Left ventricle myocardium inferior (tissue), 1 donor: ENCODE results near the gene MAPK7. TPM values are rescaled to one million over a fixed set of nuclear protein-coding genes. Genes with fewer than 3 reads are reported as not detected.

Experiments
- DNase-seq: peaks from one replicate; pipeline ENCODE4 v3.0.0-alpha.2; 2020
- H3K27ac ChIP-seq: fragments of 200-600 bp; replicated peaks from 2 replicates; pipeline ENCODE4 v1.8.0; 2021
- H3K27me3 ChIP-seq: fragments of 200-600 bp; 2 replicates; pipeline ENCODE4 v1.8.0; 2021; ENCODE audit warnings: low read depth
- H3K36me3 ChIP-seq: fragments of 200-600 bp; 2 replicates; pipeline ENCODE4 v1.8.0; 2021
- H3K4me1 ChIP-seq: fragments of 200-600 bp; 2 replicates; pipeline ENCODE4 v1.8.0; 2021
- H3K4me3 ChIP-seq: fragments of 200-600 bp; 2 replicates; pipeline ENCODE4 v1.8.0; 2021; ENCODE audit warnings: mild to moderate bottlenecking, moderate library complexity
- H3K9me3 ChIP-seq: fragments of 200-600 bp; replicated peaks from 2 replicates; pipeline ENCODE4 v1.8.0; 2021
- intact Hi-C: fragments of 100-400 bp; cut with micrococcal nuclease; formaldehyde crosslinking; loops from one replicate; pipeline ENCODE4 v1.11.0; 2022
- total RNA-seq: library from RNA; stranded (reverse); fragmentation: NEBNext Ultra II Directional; extraction: Animal tissue kit (Norgen Biotek cat#: 25700); gene quantifications from one replicate; pipeline ENCODE4 v1.2.1, GENCODE V29; 2021
- TF ChIP-seq, protein P1 (sequence below): fragments of 200-600 bp; IDR thresholded peaks from 2 replicates; pipeline ENCODE4 v1.8.0; 2021; ENCODE audit warnings: antibody characterized with exemption, mild to moderate bottlenecking, borderline replicate concordance
- donor health status: DM: no; HTN: yes; CAD: no; lungs with severe emphysema.

MAPK7 gene
- total RNA-seq, 1 donor from 2014 or later, result 11.4 TPM

DNA sequence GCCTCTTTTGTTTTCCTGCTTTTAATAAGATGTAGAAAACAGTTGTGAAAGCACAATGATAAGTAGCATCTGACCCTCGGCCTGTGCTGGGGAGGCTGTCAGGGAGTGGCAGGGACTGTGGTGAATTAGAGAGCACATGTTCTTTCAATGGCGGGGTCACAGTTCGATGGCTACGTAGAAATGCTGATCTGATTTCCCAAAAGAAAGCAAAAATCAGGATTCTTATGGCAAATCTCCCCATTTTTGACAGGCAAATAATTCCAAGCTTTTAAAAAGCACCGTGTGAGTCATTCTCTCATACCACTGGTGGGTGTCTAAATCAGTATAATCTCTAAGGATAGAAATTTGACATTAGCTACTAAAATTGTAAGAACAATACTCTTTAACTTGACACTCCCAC lies 4.2 kb upstream of the MAPK7 start:
- TF ChIP-seq, protein P1, sequence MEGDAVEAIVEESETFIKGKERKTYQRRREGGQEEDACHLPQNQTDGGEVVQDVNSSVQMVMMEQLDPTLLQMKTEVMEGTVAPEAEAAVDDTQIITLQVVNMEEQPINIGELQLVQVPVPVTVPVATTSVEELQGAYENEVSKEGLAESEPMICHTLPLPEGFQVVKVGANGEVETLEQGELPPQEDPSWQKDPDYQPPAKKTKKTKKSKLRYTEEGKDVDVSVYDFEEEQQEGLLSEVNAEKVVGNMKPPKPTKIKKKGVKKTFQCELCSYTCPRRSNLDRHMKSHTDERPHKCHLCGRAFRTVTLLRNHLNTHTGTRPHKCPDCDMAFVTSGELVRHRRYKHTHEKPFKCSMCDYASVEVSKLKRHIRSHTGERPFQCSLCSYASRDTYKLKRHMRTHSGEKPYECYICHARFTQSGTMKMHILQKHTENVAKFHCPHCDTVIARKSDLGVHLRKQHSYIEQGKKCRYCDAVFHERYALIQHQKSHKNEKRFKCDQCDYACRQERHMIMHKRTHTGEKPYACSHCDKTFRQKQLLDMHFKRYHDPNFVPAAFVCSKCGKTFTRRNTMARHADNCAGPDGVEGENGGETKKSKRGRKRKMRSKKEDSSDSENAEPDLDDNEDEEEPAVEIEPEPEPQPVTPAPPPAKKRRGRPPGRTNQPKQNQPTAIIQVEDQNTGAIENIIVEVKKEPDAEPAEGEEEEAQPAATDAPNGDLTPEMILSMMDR, result no peak
- no peaks in the 10 kb centered on the region for H3K36me3 ChIP-seq
- H3K4me1 ChIP-seq, result peaks cover 45% of the 10 kb centered on the region
- H3K27me3 ChIP-seq, result no peaks in the 10 kb centered on the region
- no peak for DNase-seq
- H3K9me3 ChIP-seq, result no peaks in the 10 kb centered on the region
- intact Hi-C loops, result no loop called here
- no peak overlapping the region for H3K4me3 ChIP-seq
- no peak overlapping the region for H3K27ac ChIP-seq

DNA sequence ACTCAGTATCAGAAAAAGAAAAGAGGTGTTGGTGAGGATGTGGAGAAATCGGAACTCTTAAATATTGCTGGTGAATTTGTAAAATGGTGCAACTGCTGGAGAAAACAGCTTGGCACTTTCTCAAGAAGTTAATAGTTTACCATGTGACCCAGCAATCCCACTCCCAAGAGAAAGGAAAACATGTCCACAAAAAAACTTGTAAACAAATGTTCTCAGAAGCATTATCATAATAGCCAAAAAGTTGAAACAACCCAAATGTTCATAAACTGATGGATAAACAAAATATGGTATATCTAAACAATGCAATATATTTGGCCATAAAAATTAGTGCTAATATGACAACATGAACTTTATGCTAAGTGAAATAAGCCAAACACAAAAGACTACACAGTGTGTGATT lies 2.6 kb upstream of the MAPK7 start:
- Histone ChIP-seq H3K27me3 (no peaks in the 10 kb centered on the region), H3K4me3 (no peak overlapping the region), H3K36me3 (peaks cover 7% of the 10 kb centered on the region), H3K27ac (no peak overlapping the region), H3K4me1 (peaks cover 40% of the 10 kb centered on the region), H3K9me3 (no peaks in the 10 kb centered on the region)
- intact Hi-C loops, result no loop called here
- DNase-seq, result no peak
- TF ChIP-seq, protein P1, result no peak

DNA sequence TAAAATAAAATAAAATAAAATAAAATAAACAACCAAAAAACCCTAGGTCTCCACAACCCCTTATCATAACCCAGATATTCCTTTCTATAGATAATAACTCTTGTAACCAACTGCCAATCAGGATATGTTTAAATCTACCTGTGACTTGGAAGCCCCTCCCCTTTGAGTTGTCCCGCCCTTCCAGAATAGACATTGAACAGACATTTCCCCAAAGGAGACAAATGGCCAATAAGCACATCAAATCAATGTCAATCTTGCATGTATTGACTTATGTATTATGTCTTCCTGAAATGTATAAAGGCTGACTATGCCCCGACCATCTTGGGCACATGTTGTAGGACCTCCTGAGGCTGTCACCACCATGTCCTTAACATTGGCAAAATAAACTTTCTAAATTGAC lies 1.5 kb upstream of the MAPK7 start:
- Histone ChIP-seq H3K27ac (peak overlapping the region; percentile 97), H3K9me3 (no peaks in the 10 kb centered on the region), H3K36me3 (peaks cover 18% of the 10 kb centered on the region), H3K4me3 (peak overlapping the region; percentile 92), H3K4me1 (peaks cover 29% of the 10 kb centered on the region), H3K27me3 (no peaks in the 10 kb centered on the region)
- TF ChIP-seq, protein P1, result no peak
- DNase-seq, result no peak
- intact Hi-C loops, result no loop called here

DNA sequence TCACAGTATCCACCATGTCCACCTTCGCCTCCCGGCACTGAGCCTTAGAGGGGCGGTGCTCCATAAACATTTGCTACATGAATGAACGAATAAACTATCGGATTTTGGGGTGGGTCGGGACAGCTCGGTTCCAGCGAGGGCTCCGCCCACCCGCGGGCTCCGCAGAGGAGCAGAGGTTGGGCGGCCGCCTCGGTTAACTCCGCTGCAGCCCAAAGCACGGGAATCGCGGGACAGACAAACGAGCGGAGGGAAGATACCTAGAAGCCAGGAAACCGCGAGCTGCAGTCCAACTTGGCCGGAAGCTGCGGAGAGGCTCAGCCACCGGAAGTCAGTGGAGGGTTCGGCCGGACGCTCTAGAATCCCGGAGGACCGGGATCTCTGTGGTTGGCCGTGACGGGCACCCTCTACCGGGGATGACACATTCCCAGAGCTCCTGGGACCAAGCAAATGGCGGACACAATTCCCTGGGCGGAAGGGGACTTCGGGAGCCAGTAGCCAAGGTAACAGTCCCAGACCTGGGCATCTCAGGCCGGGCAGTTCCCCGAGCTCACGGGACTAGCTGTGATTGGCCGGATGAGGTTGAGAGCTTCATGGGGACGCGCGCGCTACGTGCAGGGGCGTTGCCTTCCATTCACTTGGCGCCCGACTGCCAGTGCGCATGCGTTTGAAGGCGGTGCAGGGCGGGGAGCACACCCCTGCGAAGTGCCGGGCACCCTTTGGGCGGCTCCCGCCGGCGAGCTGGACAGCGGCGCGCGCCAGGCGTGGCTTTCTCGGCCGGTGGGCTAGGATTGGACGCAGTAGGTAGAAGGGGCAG lies 489 bp upstream of the MAPK7 start:
- Histone ChIP-seq H3K9me3 (no peaks in the 10 kb centered on the region), H3K4me1 (peaks cover 28% of the 10 kb centered on the region), H3K4me3 (peak overlapping the region; percentile 92), H3K36me3 (peaks cover 28% of the 10 kb centered on the region), H3K27ac (peak overlapping the region; percentile 97), H3K27me3 (no peaks in the 10 kb centered on the region)
- intact Hi-C loops, result no loop called here
- DNase-seq, result peak; percentile 98
- TF ChIP-seq, protein P1, result no peak

DNA sequence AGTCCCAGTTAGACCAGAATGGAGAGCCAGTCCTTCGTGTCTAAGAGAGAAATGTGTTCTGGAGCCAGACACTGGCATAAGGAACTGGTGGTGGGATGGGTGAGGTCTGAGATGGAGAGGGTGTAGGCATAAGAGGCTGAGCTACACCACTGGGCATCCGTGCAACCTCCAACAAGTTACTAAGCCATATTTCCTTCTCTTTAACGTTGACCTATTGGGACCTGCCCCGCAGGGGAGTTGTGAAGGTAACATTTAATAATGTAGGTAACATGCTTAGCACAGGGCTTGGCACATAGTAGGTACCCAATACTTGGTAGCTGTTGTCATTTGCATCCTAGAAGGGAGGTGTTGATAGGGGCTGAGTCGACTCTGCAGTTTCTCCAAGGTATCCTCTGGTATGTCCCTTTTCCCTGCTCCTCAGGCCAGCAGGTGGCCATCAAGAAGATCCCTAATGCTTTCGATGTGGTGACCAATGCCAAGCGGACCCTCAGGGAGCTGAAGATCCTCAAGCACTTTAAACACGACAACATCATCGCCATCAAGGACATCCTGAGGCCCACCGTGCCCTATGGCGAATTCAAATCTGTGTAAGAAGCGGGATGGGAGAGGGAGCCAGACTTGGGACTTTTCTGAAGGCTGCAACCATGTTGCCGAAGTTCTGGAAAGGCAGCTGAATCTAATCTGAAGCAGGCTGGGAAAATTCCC lies 1.2 kb downstream of the MAPK7 start:
- Histone ChIP-seq H3K27me3 (no peaks in the 10 kb centered on the region), H3K4me1 (peaks cover 44% of the 10 kb centered on the region), H3K4me3 (peak overlapping the region; percentile 92), H3K9me3 (no peaks in the 10 kb centered on the region), H3K27ac (peak overlapping the region; percentile 97), H3K36me3 (peaks cover 43% of the 10 kb centered on the region)
- intact Hi-C loops, result no loop called here
- TF ChIP-seq, protein P1, result no peak
- DNase-seq, result no peak
